ENCODE data around the gene RBM19. TPM values are rescaled to one million over a fixed set of nuclear protein-coding genes. Genes with fewer than 3 reads are reported as not detected.
A peak's percentile ranks its signal among the peaks of the same experiment; 100 is the strongest.

RBM19 gene
- total RNA-seq, 1 donor: 29.9 TPM

GRCh38 chr12:113860950-113861349 lies 105.2 kb downstream of the RBM19 start:
- no peak for DNase-seq (ENCODE audit: low read depth in 2 of 3, low spot score in 2 of 3)

- DNase-seq (ENCODE audit: low read depth in 2 of 3, low spot score in 2 of 3): no peak
Measured at GRCh38 chr12:113860059-113860820, 105.9 kb downstream of the RBM19 start.

GRCh38 chr12:113858841-113859386 lies 107.2 kb downstream of the RBM19 start:
- no peak for DNase-seq (ENCODE audit: low read depth in 2 of 3, low spot score in 2 of 3)

- DNase-seq (ENCODE audit: low read depth in 2 of 3, low spot score in 2 of 3): no peak
Measured at GRCh38 chr12:113857371-113857770, 108.8 kb downstream of the RBM19 start.

GRCh38 chr12:113855998-113856397 lies 110.1 kb downstream of the RBM19 start:
- no peak for DNase-seq (ENCODE audit: low read depth in 2 of 3, low spot score in 2 of 3)

- DNase-seq (ENCODE audit: low read depth in 2 of 3, low spot score in 2 of 3): no peak
Measured at GRCh38 chr12:113854385-113855142, 111.6 kb downstream of the RBM19 start.

- no peak for DNase-seq (ENCODE audit: low read depth in 2 of 3, low spot score in 2 of 3)
Measured at GRCh38 chr12:113853491-113853890, 112.6 kb downstream of the RBM19 start.

- peak in 1 of 3 donors; percentile 45 for DNase-seq (ENCODE audit: low read depth in 2 of 3, low spot score in 2 of 3)
Measured at GRCh38 chr12:113852695-113853490, 113.2 kb downstream of the RBM19 start.

GRCh38 chr12:113852264-113852663 lies 113.9 kb downstream of the RBM19 start:
- DNase-seq (ENCODE audit: low read depth in 2 of 3, low spot score in 2 of 3): no peak

- no peak for DNase-seq (ENCODE audit: low read depth in 2 of 3, low spot score in 2 of 3)
Measured at GRCh38 chr12:113850309-113851056, 115.6 kb downstream of the RBM19 start.

- no peak for DNase-seq (ENCODE audit: low read depth in 2 of 3, low spot score in 2 of 3)
Measured at GRCh38 chr12:113847856-113848255, 118.3 kb downstream of the RBM19 start.

GRCh38 chr12:113846883-113847755 lies 119.0 kb downstream of the RBM19 start:
- no peak for DNase-seq (ENCODE audit: low read depth in 2 of 3, low spot score in 2 of 3)

GRCh38 chr12:113845900-113846674 lies 120.0 kb downstream of the RBM19 start:
- no peak for DNase-seq (ENCODE audit: low read depth in 2 of 3, low spot score in 2 of 3)

- DNase-seq (ENCODE audit: low read depth in 2 of 3, low spot score in 2 of 3): no peak
Measured at GRCh38 chr12:113844495-113845210, 121.5 kb downstream of the RBM19 start.

- no peak for DNase-seq (ENCODE audit: low read depth in 2 of 3, low spot score in 2 of 3)
Measured at GRCh38 chr12:113842699-113843098, 123.4 kb downstream of the RBM19 start.

GRCh38 chr12:113841786-113842185 lies 124.3 kb downstream of the RBM19 start:
- no peak for DNase-seq (ENCODE audit: low read depth in 2 of 3, low spot score in 2 of 3)

- no peak for DNase-seq (ENCODE audit: low read depth in 2 of 3, low spot score in 2 of 3)
Measured at GRCh38 chr12:113840401-113841042, 125.6 kb downstream of the RBM19 start.
